LNCAP (cell line): ENCODE results near the gene NR6A1.

ENCODE experiments used
- TF ChIP-seq, protein P1 (sequence below): fragments of 450-650 bp; IDR thresholded peaks from 2 replicates; pipeline ENCODE4 v1.5.1; 2017; ENCODE audit warnings: mild to moderate bottlenecking

Gene NR6A1

GRCh38 chr9:124771021-124771866 lies at the start of gene NR6A1:
Gene NR6A1 (minus strand): TSS chr9:124771311.
- TF ChIP-seq, protein P1, sequence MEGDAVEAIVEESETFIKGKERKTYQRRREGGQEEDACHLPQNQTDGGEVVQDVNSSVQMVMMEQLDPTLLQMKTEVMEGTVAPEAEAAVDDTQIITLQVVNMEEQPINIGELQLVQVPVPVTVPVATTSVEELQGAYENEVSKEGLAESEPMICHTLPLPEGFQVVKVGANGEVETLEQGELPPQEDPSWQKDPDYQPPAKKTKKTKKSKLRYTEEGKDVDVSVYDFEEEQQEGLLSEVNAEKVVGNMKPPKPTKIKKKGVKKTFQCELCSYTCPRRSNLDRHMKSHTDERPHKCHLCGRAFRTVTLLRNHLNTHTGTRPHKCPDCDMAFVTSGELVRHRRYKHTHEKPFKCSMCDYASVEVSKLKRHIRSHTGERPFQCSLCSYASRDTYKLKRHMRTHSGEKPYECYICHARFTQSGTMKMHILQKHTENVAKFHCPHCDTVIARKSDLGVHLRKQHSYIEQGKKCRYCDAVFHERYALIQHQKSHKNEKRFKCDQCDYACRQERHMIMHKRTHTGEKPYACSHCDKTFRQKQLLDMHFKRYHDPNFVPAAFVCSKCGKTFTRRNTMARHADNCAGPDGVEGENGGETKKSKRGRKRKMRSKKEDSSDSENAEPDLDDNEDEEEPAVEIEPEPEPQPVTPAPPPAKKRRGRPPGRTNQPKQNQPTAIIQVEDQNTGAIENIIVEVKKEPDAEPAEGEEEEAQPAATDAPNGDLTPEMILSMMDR: no peak

- TF ChIP-seq, protein P1: no peak
Measured at GRCh38 chr9:124818431-124819281, 47.5 kb upstream of the NR6A1 start.

GRCh38 chr9:124815601-124816000 lies 44.5 kb upstream of the NR6A1 start:
- TF ChIP-seq, protein P1: no peak

DNA sequence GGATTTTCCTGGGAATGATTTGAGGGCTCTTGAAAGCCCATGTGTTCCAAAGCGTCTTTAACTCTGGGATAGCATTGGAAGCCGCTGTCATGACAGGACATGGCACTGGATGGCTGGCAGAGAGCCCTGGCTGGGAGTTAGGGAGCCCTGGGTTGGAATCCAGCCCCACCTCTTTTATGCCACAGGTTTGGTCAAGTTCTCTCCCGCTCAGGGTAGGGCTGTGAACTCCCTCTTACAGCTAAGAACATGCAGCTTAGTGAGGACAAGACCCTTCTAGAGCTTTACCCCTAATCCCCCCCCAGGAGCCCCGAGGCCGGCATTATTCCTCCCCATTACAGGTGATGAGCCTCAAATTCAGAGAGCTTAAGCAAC lies 43.0 kb upstream of the NR6A1 start:
- TF ChIP-seq, protein P1: no peak

GRCh38 chr9:124813501-124814163 lies 42.5 kb upstream of the NR6A1 start:
- TF ChIP-seq, protein P1: no peak

GRCh38 chr9:124813041-124813440 lies 41.9 kb upstream of the NR6A1 start:
- TF ChIP-seq, protein P1: no peak

GRCh38 chr9:124812441-124812876 lies 41.3 kb upstream of the NR6A1 start:
- TF ChIP-seq, protein P1: no peak
